ENCODE measurements around the gene DYNLT2.
A peak's percentile ranks its signal among the peaks of the same experiment; 100 is the strongest.

DYNLT2 gene, protein sequence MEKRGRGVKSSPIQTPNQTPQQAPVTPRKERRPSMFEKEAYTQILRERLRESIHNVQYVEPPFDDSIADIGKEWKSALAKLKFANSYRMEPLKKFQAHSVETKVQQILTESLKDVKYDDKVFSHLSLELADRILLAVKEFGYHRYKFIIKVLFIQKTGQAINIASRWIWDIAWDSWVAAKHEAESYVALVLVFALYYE

DNA sequence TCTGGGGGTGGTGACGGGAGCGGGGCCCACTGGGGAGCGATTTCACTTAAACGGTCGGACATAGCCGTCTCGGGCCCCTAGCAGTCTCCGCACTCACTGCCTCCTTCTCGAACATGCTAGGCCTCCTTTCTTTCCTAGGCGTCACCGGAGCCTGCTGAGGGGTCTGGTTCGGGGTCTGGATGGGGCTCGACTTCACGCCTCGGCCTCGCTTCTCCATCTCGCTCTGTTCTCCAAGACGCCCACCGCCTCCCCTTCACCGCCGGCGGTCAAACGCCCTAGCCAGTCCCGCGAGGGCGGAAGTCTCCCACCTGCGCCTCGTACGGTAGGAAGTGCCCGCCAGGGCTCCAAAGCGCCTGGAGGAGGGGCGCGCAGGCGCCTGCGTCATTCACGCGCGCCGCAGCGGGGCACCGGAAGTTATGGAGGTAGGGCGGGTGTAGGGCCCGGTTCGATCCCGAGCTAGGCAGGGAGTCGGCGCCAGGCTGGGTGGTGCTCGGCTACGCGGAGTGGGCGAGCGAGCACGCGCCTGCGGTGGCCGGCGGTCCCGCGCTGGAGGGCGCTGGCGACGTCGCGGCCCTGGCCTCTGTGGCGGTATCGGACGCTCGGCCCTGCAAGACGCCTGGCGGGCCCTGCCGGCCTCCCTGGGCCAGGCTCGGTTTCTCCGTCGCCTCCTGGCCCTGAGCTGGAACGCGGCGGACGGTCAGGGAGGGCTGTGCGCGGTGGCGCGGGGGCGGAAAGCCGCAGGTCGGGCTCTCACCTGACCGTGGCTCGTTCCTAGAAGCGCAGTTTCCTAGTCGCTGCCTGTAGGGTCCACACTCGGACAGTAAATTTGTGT, at the start of gene DYNLT2, which contains the start of gene ERMARD:
DYNLT2 (minus strand) TSS at position 331 of the 832 bp plus-strand sequence; CDS start at position 217, 114 bp downstream.
ERMARD (plus strand) TSS at position 381 of the 832 bp plus-strand sequence; CDS start at position 417, 36 bp downstream.
- Histone ChIP-seq H3K9me3 (ENCODE audit: control insufficient read depth, low read depth, low read length) (no peaks in the 10 kb centered on the region), H3K9ac (ENCODE audit: low read length) (peak within 1 kb of the TSS; percentile 88), H3K27me3 (ENCODE audit: control insufficient read depth, insufficient read depth, low read length) (no peaks in the 10 kb centered on the region), H3K4me1 (ENCODE audit: control insufficient read depth, low read depth, low read length) (peaks cover 11% of the 10 kb centered on the region), H3K4me3 (ENCODE audit: low read length) (peak within 1 kb of the TSS; percentile 62), H3K36me3 (ENCODE audit: control insufficient read depth, low read depth, low read length) (no peaks in the 10 kb centered on the region), H3K27ac (ENCODE audit: low read length) (peak within 1 kb of the TSS; percentile 91)

GRCh38 chr6:169800668-169801395, 49.5 kb upstream of the DYNLT2 start:
- no peak overlapping the region for H3K4me3 ChIP-seq (ENCODE audit: low read length)
- H3K27ac ChIP-seq (ENCODE audit: low read length) = no peak overlapping the region
- H3K36me3 ChIP-seq (ENCODE audit: control insufficient read depth, low read depth, low read length) = no peaks in the 10 kb centered on the region
- peaks cover 5% of the 10 kb centered on the region for H3K4me1 ChIP-seq (ENCODE audit: control insufficient read depth, low read depth, low read length)
- H3K9me3 ChIP-seq (ENCODE audit: control insufficient read depth, low read depth, low read length) = no peaks in the 10 kb centered on the region
- H3K27me3 ChIP-seq (ENCODE audit: control insufficient read depth, insufficient read depth, low read length) = no peaks in the 10 kb centered on the region
- H3K9ac ChIP-seq (ENCODE audit: low read length) = no peak overlapping the region

DNA sequence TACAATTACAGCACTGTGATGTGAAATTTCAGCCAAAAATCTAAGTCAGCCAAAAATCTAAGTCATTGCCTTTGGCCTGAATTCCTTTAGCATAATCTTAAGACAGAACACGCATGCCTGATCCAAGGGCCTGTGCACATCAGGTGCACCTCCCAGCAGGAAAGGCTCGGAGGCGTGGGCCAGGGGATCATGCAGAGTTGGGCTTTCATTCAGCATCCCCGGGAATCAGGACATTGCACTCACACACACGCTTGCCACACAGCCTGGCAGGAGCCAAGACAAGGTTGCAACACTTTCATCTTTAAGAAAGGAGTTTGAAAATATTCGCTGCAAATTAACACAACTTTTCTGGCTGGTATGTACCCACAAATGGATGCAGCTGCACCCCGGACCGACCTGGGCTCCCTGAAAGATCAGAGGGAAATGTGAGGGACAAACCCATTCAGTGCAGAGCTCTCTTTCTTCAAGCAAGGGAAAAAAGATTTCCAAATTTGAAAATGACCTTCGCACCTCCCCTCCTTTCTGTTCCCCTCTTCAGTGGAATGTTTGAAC, 48.8 kb upstream of the DYNLT2 start:
- Histone ChIP-seq H3K9me3 (ENCODE audit: control insufficient read depth, low read depth, low read length) (no peaks in the 10 kb centered on the region), H3K27me3 (ENCODE audit: control insufficient read depth, insufficient read depth, low read length) (no peaks in the 10 kb centered on the region), H3K9ac (ENCODE audit: low read length) (no peak overlapping the region), H3K4me1 (ENCODE audit: control insufficient read depth, low read depth, low read length) (peaks cover 5% of the 10 kb centered on the region), H3K36me3 (ENCODE audit: control insufficient read depth, low read depth, low read length) (no peaks in the 10 kb centered on the region), H3K27ac (ENCODE audit: low read length) (no peak overlapping the region), H3K4me3 (ENCODE audit: low read length) (no peak overlapping the region)

DNA sequence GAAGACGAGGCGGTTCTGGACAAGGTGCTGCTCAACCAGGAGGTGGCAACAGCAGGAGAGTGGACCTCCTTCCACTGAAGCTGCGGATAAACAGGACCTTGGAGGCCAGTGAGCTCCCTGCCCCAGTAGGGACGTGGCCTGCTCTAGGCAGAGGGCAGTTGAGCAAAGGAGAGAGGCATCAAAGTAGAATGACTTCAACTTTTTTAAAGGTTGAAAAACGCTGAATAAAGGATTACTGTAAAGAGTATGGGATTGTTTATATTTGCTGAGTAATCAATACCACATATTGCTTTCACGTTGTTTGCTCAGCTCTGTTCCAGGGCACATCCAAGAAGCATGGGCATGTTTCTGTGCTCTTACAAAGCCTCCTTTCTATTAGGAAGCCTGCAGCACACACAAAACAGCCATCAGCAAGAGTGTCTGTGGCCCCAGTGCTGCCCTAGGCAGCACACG, 48.1 kb upstream of the DYNLT2 start:
- no peak overlapping the region for H3K4me3 ChIP-seq (ENCODE audit: low read length)
- no peaks in the 10 kb centered on the region for H3K27me3 ChIP-seq (ENCODE audit: control insufficient read depth, insufficient read depth, low read length)
- no peak overlapping the region for H3K9ac ChIP-seq (ENCODE audit: low read length)
- H3K36me3 ChIP-seq (ENCODE audit: control insufficient read depth, low read depth, low read length) = no peaks in the 10 kb centered on the region
- peaks cover 5% of the 10 kb centered on the region for H3K4me1 ChIP-seq (ENCODE audit: control insufficient read depth, low read depth, low read length)
- no peaks in the 10 kb centered on the region for H3K9me3 ChIP-seq (ENCODE audit: control insufficient read depth, low read depth, low read length)
- H3K27ac ChIP-seq (ENCODE audit: low read length) = no peak overlapping the region

DNA sequence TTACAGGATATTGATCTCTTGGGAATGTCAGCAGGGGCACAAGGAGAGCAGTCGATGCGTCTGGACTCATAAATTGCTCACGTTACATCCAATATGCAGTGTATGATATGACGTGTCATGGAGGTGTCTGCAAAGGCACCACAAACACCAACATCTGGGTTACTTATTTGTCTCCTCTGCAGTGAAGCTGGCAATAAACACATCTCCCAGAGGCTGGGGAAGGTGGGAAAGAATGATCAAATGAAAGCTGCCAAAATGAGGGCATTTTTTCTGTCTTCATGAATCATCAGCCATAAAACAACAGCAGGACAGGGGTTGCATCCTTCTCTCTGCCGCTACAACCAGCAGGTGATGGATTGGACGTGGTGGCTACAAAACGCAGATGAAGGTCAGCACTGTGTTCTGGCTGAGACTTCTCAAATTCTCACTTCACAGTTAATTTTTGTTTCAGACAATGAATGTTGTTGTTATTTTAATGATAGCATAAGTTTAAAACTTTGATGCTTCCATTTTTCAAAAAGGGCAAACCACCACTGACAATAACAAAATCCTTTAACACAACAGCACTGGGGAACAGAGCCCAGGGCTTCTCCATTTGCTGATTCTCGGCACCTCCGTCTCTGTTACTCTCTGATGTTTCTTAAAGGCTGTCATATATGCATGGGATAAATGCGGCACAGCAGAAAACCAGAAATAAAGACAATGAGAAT, 47.5 kb upstream of the DYNLT2 start:
- H3K36me3 ChIP-seq (ENCODE audit: control insufficient read depth, low read depth, low read length) = no peaks in the 10 kb centered on the region
- no peak overlapping the region for H3K9ac ChIP-seq (ENCODE audit: low read length)
- no peak overlapping the region for H3K4me3 ChIP-seq (ENCODE audit: low read length)
- H3K4me1 ChIP-seq (ENCODE audit: control insufficient read depth, low read depth, low read length) = peaks cover 5% of the 10 kb centered on the region
- H3K27me3 ChIP-seq (ENCODE audit: control insufficient read depth, insufficient read depth, low read length) = no peaks in the 10 kb centered on the region
- H3K9me3 ChIP-seq (ENCODE audit: control insufficient read depth, low read depth, low read length) = no peaks in the 10 kb centered on the region
- no peak overlapping the region for H3K27ac ChIP-seq (ENCODE audit: low read length)

DNA sequence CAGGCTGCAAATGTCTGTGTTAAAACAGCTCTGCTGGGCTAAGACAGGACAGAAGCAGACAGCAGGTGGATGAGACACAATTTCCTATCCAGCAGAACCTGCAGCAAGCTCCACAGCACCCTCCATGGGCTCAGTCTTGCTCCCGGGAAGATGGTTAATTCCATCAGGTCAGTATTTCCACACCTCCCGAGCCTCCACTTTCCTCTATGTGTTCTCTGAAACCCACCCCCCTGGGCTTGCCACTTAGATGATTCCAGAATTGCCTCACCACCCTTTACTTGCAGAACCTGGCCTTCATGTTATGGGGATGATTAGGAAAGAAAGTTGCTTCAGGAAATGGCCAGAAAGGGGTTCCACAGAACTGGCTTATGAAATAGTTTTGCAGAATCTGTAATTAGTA, 43.8 kb upstream of the DYNLT2 start:
- Histone ChIP-seq H3K9me3 (ENCODE audit: control insufficient read depth, low read depth, low read length) (no peaks in the 10 kb centered on the region), H3K27ac (ENCODE audit: low read length) (no peak overlapping the region), H3K4me1 (ENCODE audit: control insufficient read depth, low read depth, low read length) (no peaks in the 10 kb centered on the region), H3K27me3 (ENCODE audit: control insufficient read depth, insufficient read depth, low read length) (peaks cover 9% of the 10 kb centered on the region), H3K9ac (ENCODE audit: low read length) (no peak overlapping the region), H3K4me3 (ENCODE audit: low read length) (no peak overlapping the region), H3K36me3 (ENCODE audit: control insufficient read depth, low read depth, low read length) (no peaks in the 10 kb centered on the region)

DNA sequence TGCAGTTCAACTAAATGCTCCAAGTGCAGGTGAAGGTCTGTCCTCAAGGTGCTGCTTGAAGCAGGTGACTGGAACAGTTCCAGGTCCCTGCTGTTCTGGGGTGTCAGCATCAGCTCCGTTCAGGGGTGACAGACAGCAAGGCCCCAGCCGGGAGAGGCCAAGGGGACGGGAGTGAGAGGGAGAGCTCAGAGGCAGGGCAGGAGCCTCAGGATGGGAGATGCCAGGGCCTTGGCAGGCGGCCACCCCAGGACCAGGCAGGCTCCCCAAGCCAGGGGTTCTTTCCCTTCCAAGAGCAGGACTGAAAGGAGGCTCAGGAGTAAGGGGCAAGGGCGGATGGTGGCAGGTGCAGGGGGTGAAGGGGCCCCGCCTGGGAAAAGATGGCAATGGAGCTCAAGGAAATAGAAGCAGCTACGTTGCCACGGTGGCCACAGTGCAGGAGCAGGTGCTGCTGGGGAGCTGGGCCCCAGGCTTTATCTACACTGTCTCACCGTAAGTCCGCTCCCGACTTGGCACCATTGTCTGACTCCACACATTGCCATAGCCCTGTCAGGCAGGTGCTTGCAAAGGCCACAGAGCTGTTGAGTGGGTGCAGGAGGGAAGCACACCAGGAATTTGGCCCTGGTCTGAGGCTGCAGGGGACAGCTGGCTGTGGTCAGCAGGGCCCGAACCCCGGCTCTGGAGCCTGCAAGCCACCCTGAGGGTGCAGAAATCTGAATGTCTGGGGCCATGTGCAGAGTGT, 43.1 kb upstream of the DYNLT2 start:
- no peaks in the 10 kb centered on the region for H3K4me1 ChIP-seq (ENCODE audit: control insufficient read depth, low read depth, low read length)
- H3K4me3 ChIP-seq (ENCODE audit: low read length) = no peak overlapping the region
- H3K9ac ChIP-seq (ENCODE audit: low read length) = no peak overlapping the region
- H3K9me3 ChIP-seq (ENCODE audit: control insufficient read depth, low read depth, low read length) = no peaks in the 10 kb centered on the region
- peaks cover 12% of the 10 kb centered on the region for H3K27me3 ChIP-seq (ENCODE audit: control insufficient read depth, insufficient read depth, low read length)
- H3K27ac ChIP-seq (ENCODE audit: low read length) = no peak overlapping the region
- no peaks in the 10 kb centered on the region for H3K36me3 ChIP-seq (ENCODE audit: control insufficient read depth, low read depth, low read length)

GRCh38 chr6:169793408-169793807, 42.0 kb upstream of the DYNLT2 start:
- Histone ChIP-seq H3K4me1 (ENCODE audit: control insufficient read depth, low read depth, low read length) (no peaks in the 10 kb centered on the region), H3K36me3 (ENCODE audit: control insufficient read depth, low read depth, low read length) (no peaks in the 10 kb centered on the region), H3K27me3 (ENCODE audit: control insufficient read depth, insufficient read depth, low read length) (peaks cover 19% of the 10 kb centered on the region), H3K27ac (ENCODE audit: low read length) (no peak overlapping the region), H3K9ac (ENCODE audit: low read length) (no peak overlapping the region), H3K4me3 (ENCODE audit: low read length) (no peak overlapping the region), H3K9me3 (ENCODE audit: control insufficient read depth, low read depth, low read length) (no peaks in the 10 kb centered on the region)

- H3K4me3 ChIP-seq (ENCODE audit: low read length) = no peak overlapping the region
- no peak overlapping the region for H3K27ac ChIP-seq (ENCODE audit: low read length)
- no peaks in the 10 kb centered on the region for H3K36me3 ChIP-seq (ENCODE audit: control insufficient read depth, low read depth, low read length)
- H3K27me3 ChIP-seq (ENCODE audit: control insufficient read depth, insufficient read depth, low read length) = peaks cover 19% of the 10 kb centered on the region
- no peaks in the 10 kb centered on the region for H3K9me3 ChIP-seq (ENCODE audit: control insufficient read depth, low read depth, low read length)
- H3K4me1 ChIP-seq (ENCODE audit: control insufficient read depth, low read depth, low read length) = no peaks in the 10 kb centered on the region
- H3K9ac ChIP-seq (ENCODE audit: low read length) = no peak overlapping the region
These were observed 41.1 kb upstream of the DYNLT2 start for GRCh38 chr6:169792306-169793015.

- Histone ChIP-seq H3K27me3 (ENCODE audit: control insufficient read depth, insufficient read depth, low read length) (peaks cover 19% of the 10 kb centered on the region), H3K27ac (ENCODE audit: low read length) (no peak overlapping the region), H3K9me3 (ENCODE audit: control insufficient read depth, low read depth, low read length) (no peaks in the 10 kb centered on the region), H3K9ac (ENCODE audit: low read length) (no peak overlapping the region), H3K4me1 (ENCODE audit: control insufficient read depth, low read depth, low read length) (no peaks in the 10 kb centered on the region), H3K36me3 (ENCODE audit: control insufficient read depth, low read depth, low read length) (no peaks in the 10 kb centered on the region), H3K4me3 (ENCODE audit: low read length) (no peak overlapping the region)
These were observed 40.4 kb upstream of the DYNLT2 start for GRCh38 chr6:169791721-169792131.
